ENCODE measurements around the gene POLRMT.

The POLRMT gene

DNA sequence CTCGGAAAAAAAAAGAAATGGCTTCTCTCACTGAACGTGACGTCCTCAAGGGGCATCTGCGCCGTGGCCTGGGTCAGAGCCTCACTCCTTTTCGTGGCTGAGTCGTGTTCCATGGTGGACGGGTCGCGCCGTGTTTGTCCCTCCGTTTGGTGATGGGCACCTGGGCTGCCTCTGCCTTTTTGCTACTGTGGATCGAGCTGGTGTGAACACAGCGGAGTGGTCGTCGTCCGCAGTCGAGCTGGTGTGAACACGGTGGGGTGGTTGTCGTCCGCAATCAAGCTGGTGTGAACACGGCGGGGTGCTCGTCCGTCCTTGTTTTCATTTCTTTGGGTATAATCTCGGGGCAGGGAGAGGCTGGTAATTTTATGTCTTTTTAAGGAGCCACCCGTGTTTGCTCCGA lies 32.0 kb downstream of the POLRMT start:
- Histone ChIP-seq H4K20me1 (ENCODE audit: insufficient read depth) (no peaks in the 10 kb centered on the region), H3K4me2 (no peak overlapping the region), H3K9ac (no peak overlapping the region), H3K4me1 (ENCODE audit: low read depth, poor library complexity, severe bottlenecking) (peaks cover 4% of the 10 kb centered on the region), H3K79me2 (ENCODE audit: insufficient read depth, low read depth) (no peaks in the 10 kb centered on the region), H3K27me3 (ENCODE audit: insufficient read depth, low read depth) (peaks cover 6% of the 10 kb centered on the region; the same call in 1 of the 2 replicates), H3K36me3 (ENCODE audit: insufficient read depth) (no peaks in the 10 kb centered on the region), H2AFZ (ENCODE audit: low read depth) (no peak overlapping the region), H3K4me3 (IDR thresholded peaks at IDR 0.05; ENCODE audit: insufficient read depth, low read depth, low read length) (no peak overlapping the region), H3K27ac (no peak overlapping the region)
- TF ChIP-seq, protein P1, sequence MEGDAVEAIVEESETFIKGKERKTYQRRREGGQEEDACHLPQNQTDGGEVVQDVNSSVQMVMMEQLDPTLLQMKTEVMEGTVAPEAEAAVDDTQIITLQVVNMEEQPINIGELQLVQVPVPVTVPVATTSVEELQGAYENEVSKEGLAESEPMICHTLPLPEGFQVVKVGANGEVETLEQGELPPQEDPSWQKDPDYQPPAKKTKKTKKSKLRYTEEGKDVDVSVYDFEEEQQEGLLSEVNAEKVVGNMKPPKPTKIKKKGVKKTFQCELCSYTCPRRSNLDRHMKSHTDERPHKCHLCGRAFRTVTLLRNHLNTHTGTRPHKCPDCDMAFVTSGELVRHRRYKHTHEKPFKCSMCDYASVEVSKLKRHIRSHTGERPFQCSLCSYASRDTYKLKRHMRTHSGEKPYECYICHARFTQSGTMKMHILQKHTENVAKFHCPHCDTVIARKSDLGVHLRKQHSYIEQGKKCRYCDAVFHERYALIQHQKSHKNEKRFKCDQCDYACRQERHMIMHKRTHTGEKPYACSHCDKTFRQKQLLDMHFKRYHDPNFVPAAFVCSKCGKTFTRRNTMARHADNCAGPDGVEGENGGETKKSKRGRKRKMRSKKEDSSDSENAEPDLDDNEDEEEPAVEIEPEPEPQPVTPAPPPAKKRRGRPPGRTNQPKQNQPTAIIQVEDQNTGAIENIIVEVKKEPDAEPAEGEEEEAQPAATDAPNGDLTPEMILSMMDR (conservative IDR thresholded peaks at IDR 0.05; ENCODE audit: low read depth, low read length), result no peak

DNA sequence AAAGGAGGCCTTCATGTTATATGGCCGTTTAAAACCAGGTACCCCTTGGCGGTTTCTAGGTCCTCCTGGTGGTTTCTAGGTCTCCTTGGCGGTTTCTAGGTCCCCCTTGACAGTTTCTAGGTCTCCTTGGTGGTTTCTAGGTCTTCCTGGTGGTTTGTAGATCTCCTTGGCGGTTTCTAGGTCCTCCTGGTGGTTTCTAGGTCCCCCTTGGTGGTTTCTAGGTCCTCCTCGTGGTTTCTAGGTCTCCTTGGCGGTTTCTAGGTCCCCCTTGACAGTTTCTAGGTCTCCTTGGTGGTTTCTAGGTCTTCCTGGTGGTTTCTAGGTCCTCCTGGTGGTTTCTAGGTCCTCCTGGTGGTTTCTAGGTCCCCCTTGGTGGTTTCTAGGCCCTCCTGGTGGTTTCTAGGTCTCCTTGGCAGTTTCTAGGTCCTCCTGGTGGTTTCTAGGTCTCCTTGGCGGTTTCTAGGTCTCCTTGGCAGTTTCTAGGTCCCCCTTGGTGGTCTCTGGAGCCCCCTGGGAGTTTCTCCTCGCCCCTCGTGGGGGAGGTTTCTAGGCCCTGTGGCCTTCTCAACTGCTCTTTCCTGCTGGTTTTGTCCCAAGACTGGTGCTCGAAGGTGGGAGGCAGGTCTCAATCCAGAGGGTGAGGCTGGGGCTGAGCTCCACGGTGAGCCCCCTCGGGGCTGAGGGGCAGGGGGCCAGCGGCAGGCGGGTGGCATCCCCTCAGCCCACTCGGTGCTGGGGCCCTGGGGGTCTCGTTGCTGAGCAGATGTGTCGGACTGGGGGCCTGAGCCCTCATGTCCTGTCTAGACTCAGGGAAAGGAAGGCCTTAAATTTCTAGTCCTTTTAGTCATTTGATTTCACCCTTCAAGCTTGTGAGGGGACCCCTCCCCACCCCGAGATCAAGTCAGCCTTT lies 35.7 kb downstream of the POLRMT start:
- H3K27me3 ChIP-seq (ENCODE audit: insufficient read depth, low read depth), result peaks cover 42% of the 10 kb centered on the region
- H3K4me3 ChIP-seq (IDR thresholded peaks at IDR 0.05; ENCODE audit: insufficient read depth, low read depth, low read length), result no peak overlapping the region
- no peaks in the 10 kb centered on the region for H4K20me1 ChIP-seq (ENCODE audit: insufficient read depth)
- H3K27ac ChIP-seq, result no peak overlapping the region
- H3K79me2 ChIP-seq (ENCODE audit: insufficient read depth, low read depth), result no peaks in the 10 kb centered on the region
- H2AFZ ChIP-seq (ENCODE audit: low read depth), result no peak overlapping the region
- H3K9ac ChIP-seq, result no peak overlapping the region
- no peak overlapping the region for H3K4me2 ChIP-seq
- H3K36me3 ChIP-seq (ENCODE audit: insufficient read depth), result no peaks in the 10 kb centered on the region
- TF ChIP-seq, protein P1 (conservative IDR thresholded peaks at IDR 0.05; ENCODE audit: low read depth, low read length), result no peak
- H3K4me1 ChIP-seq (ENCODE audit: low read depth, poor library complexity, severe bottlenecking), result peaks cover 4% of the 10 kb centered on the region

DNA sequence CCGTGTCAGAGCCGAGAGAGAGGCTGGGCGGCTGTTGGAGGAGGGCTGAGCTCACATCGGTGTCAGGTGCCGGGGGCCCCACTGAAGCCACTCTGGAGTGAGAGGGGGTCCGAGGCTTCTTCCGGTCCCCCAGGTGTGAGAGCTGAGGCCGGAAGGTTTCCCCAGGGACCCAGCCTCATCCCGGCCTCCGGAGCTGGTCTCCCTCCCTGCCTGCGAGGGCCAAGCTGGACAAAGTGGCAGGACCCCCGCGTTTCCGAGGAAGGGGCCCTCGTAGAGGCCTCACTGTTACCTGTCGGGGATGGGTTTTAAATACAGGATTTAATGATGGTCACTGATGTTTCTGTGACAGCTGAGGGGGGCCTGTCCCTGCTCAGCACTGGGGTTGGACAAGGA lies 37.1 kb downstream of the POLRMT start:
- H3K27ac ChIP-seq, result no peak overlapping the region
- no peak overlapping the region for H3K4me3 ChIP-seq (IDR thresholded peaks at IDR 0.05; ENCODE audit: insufficient read depth, low read depth, low read length)
- peaks cover 4% of the 10 kb centered on the region for H3K4me1 ChIP-seq (ENCODE audit: low read depth, poor library complexity, severe bottlenecking)
- peaks cover 56% of the 10 kb centered on the region for H3K27me3 ChIP-seq (ENCODE audit: insufficient read depth, low read depth)
- TF ChIP-seq, protein P1 (conservative IDR thresholded peaks at IDR 0.05; ENCODE audit: low read depth, low read length), result no peak
- no peaks in the 10 kb centered on the region for H4K20me1 ChIP-seq (ENCODE audit: insufficient read depth)
- no peaks in the 10 kb centered on the region for H3K36me3 ChIP-seq (ENCODE audit: insufficient read depth)
- no peak overlapping the region for H2AFZ ChIP-seq (ENCODE audit: low read depth)
- no peak overlapping the region for H3K4me2 ChIP-seq
- no peaks in the 10 kb centered on the region for H3K79me2 ChIP-seq (ENCODE audit: insufficient read depth, low read depth)
- no peak overlapping the region for H3K9ac ChIP-seq

DNA sequence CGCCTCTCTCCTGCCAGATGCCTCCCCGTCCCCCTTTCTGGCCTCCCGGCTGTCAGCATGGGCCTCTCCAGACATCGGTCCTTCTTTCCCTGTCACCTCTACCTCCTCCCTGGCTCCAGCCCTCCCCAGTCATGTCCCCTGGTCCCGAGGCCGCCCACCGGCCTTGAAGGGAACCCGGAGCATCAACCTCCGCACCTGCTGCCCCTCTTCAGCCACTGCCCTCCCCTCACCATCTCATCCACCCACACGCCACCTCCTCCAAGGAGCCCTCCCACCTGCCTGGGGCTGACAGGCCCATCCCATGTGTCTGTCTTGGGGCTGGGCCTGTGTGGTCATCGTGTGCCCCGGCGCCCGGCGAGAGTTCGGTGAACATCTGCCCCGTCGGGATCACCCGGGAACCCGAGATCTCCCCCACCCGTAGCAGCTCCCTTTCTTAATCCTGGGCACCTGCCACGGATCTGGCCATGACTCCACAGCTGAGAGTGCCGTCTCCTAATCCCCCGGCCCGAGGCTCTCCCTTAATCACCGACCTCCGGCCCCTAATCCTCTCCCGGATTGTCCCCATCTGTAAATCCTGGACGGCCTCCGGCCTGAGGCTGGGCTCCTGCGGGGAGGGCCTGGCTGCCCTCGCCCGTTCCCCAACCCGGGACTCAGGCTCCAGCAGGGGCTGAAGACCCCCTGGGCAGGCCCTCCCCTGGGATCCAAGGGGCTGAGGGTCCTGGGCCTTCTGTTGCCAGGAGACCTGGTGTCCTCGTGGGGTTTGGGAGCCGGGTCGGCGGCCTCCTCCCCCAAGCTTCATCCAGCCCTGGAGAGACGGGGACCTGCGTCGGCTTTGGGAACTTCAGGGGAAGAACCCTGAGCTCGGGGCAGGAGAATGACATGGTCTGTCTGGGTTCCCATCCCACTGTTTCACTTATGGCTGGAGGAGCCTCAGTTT lies 37.7 kb downstream of the POLRMT start:
- no peaks in the 10 kb centered on the region for H4K20me1 ChIP-seq (ENCODE audit: insufficient read depth)
- H3K4me1 ChIP-seq (ENCODE audit: low read depth, poor library complexity, severe bottlenecking), result peaks cover 4% of the 10 kb centered on the region
- no peaks in the 10 kb centered on the region for H3K36me3 ChIP-seq (ENCODE audit: insufficient read depth)
- H3K9ac ChIP-seq, result no peak overlapping the region
- no peak overlapping the region for H3K4me3 ChIP-seq (IDR thresholded peaks at IDR 0.05; ENCODE audit: insufficient read depth, low read depth, low read length)
- TF ChIP-seq, protein P1 (conservative IDR thresholded peaks at IDR 0.05; ENCODE audit: low read depth, low read length), result no peak
- H3K27ac ChIP-seq, result no peak overlapping the region
- no peak overlapping the region for H3K4me2 ChIP-seq
- H3K27me3 ChIP-seq (ENCODE audit: insufficient read depth, low read depth), result peaks cover 60% of the 10 kb centered on the region
- no peaks in the 10 kb centered on the region for H3K79me2 ChIP-seq (ENCODE audit: insufficient read depth, low read depth)
- H2AFZ ChIP-seq (ENCODE audit: low read depth), result no peak overlapping the region

Measured in KMS-11 (cell line).